GM23338 (cell line): ENCODE measurements around the gene GLG1. TPM values are rescaled to one million over a fixed set of nuclear protein-coding genes. Genes with fewer than 3 reads are reported as not detected.

Source experiments
- ATAC-seq: fragments of 200-7000 bp; cut with Tn5 transposase; 3 replicates; pipeline ENCODE4 v1.9.1; 2020
- DNase-seq: peaks from one replicate; pipeline ENCODE4 v3.0.0-alpha.2; 2015; ENCODE audit warnings: low spot score
- H2AFZ ChIP-seq: fragments of 200-600 bp; sonication (generic); 2 replicates; pipeline ENCODE4 v1.8.0; 2016; ENCODE audit warnings: antibody characterized with exemption, mild to moderate bottlenecking, moderate library complexity
- H3F3A ChIP-seq: fragments of 200-600 bp; sonication (generic); replicated peaks from 2 replicates; pipeline ENCODE4 v1.8.0; 2017; ENCODE audit warnings: antibody characterized with exemption, mixed run types, low read depth
- H3K27ac ChIP-seq: fragments of 200-600 bp; sonication (generic); 2 replicates; pipeline ENCODE4 v1.6.1; 2016; ENCODE audit warnings: low read depth
- H3K27me3 ChIP-seq: fragments of 200-600 bp; sonication (generic); 2 replicates; pipeline ENCODE4 v1.8.0; 2016; ENCODE audit warnings: mild to moderate bottlenecking, mixed run types, moderate library complexity; ENCODE audit not compliant: insufficient read depth
- H3K36me3 ChIP-seq: fragments of 200-600 bp; sonication (generic); 2 replicates; pipeline ENCODE4 v1.8.0; 2016; ENCODE audit warnings: mild to moderate bottlenecking; ENCODE audit not compliant: insufficient read depth
- H3K4me1 ChIP-seq: fragments of 200-600 bp; sonication (generic); 2 replicates; pipeline ENCODE4 v1.8.0; 2016; ENCODE audit warnings: mild to moderate bottlenecking, moderate library complexity; ENCODE audit not compliant: insufficient read depth
- H3K4me2 ChIP-seq: fragments of 200-600 bp; sonication (generic); 2 replicates; pipeline ENCODE4 v1.7.1; 2017; ENCODE audit warnings: mixed run types
- H3K4me3 ChIP-seq: fragments of 200-600 bp; sonication (generic); 2 replicates; pipeline ENCODE4 v1.6.1; 2016; ENCODE audit warnings: mixed run types
- H3K79me2 ChIP-seq: fragments of 200-600 bp; sonication (generic); replicated peaks from 2 replicates; pipeline ENCODE4 v1.8.0; 2017; ENCODE audit warnings: mild to moderate bottlenecking; ENCODE audit not compliant: insufficient read depth
- H3K9me2 ChIP-seq: fragments of 200-600 bp; sonication (generic); 2 replicates; pipeline ENCODE4 v1.8.0; 2017; ENCODE audit not compliant: insufficient read depth
- H4K20me1 ChIP-seq: fragments of 200-600 bp; sonication (generic); replicated peaks from 2 replicates; pipeline ENCODE4 v1.8.0; 2017; ENCODE audit warnings: mild to moderate bottlenecking; ENCODE audit not compliant: insufficient read depth
- H3K27ac Mint-ChIP-seq: 2 replicates; pipeline ENCODE4 v1.8.0; 2020; ENCODE audit warnings: inconsistent platforms, mild to moderate bottlenecking, moderate library complexity, mixed read lengths
- H3K27me3 Mint-ChIP-seq: 3 replicates; pipeline ENCODE4 v1.8.0; 2022; ENCODE audit warnings: low read depth, mild to moderate bottlenecking, moderate library complexity, mixed read lengths, inconsistent platforms; ENCODE audit not compliant: insufficient read depth, poor library complexity
- H3K36me3 Mint-ChIP-seq: 3 replicates; pipeline ENCODE4 v1.8.0; 2021; ENCODE audit warnings: low read depth, mild to moderate bottlenecking, inconsistent platforms, moderate library complexity, mixed read lengths
- H3K4me1 Mint-ChIP-seq: 3 replicates; pipeline ENCODE4 v1.8.0; 2020; ENCODE audit warnings: mild to moderate bottlenecking, inconsistent platforms, mixed read lengths
- H3K4me3 Mint-ChIP-seq: 3 replicates; pipeline ENCODE4 v1.8.0; 2021; ENCODE audit warnings: moderate library complexity, mild to moderate bottlenecking, inconsistent platforms, mixed read lengths
- H3K9me3 Mint-ChIP-seq: 3 replicates; pipeline ENCODE4 v1.8.0; 2020; ENCODE audit warnings: moderate library complexity, mild to moderate bottlenecking, inconsistent platforms, mixed read lengths
- EZH2phosphoT487 ChIP-seq: fragments of 200-600 bp; sonication (generic); IDR thresholded peaks from one replicate; pipeline ENCODE4 v1.8.1; 2018; ENCODE audit warnings: antibody characterized with exemption; ENCODE audit not compliant: unreplicated experiment
- JUNB ChIP-seq: IDR thresholded peaks from one replicate; pipeline ENCODE4 v1.6.1; 2016; ENCODE audit warnings: antibody characterized with exemption; ENCODE audit not compliant: unreplicated experiment
- POLR2AphosphoS5 ChIP-seq: IDR thresholded peaks from 2 replicates; pipeline ENCODE4 v1.6.1; 2016; ENCODE audit warnings: antibody characterized with exemption, low read depth
- polyA plus RNA-seq: library from polyadenylated mRNA; unstranded; fragments of >200 nt; fragmentation: Nextera tagmentation; extraction: Ambion mirVana; gene quantifications from 2 replicates; pipeline ENCODE4 v1.2.1, GENCODE V29; 2016
- total RNA-seq: library from RNA; depleted of rRNA; stranded (reverse); fragments of >200 nt; shearing (Covaris generic); gene quantifications from 2 replicates; pipeline ENCODE4 v1.2.3, GENCODE V29; 2014
- TF ChIP-seq, protein P1 (sequence below), 2 experiments: fragments of 200-600 bp in 1 of 2; sonication (generic) in 1 of 2; conservative IDR thresholded peaks; 2 replicates each; pipeline versions ENCODE4 v1.5.1 to v1.6.1; 2016 to 2017; ENCODE audit warnings: antibody characterized with exemption in 2 of 2, low read depth in 2 of 2, mild to moderate bottlenecking in 2 of 2, moderate library complexity in 1 of 2
- TF ChIP-seq, protein P2 (sequence below): fragments of 250-450 bp; sonication (Bioruptor Pico); IDR thresholded peaks from 2 replicates; pipeline ENCODE4 v1.5.0; 2020; ENCODE audit warnings: mild to moderate bottlenecking, moderate library complexity

The GLG1 gene
- total and polyA plus RNA-seq, 2 experiments from 2014 or later: 61.2 to 211 TPM

DNA sequence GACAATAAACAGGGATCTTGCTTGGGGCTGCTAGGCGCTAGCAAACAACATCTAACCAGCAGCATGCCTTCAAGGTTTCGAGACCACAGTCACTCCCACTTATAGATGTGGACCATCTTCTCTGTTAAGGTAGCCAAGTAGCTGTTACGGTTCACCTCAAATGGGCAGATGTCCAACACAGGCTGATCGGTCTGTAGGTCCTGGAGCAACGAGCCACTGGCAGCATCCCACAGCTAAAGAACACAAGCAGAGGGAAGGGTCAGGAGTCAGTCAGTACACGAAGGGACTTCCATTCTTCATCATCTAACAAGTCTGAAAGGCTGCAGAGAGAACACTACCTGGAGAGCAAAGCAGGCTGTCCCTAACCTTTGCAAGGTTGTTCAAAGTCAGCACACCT, 16.9 kb upstream of the GLG1 start:
- Histone ChIP-seq H3K79me2 (peaks cover 5% of the 10 kb centered on the region; the same call in 1 of the 2 replicates), H3K4me2 (no peak overlapping the region), H4K20me1 (peaks cover 50% of the 10 kb centered on the region), H3K36me3 (peaks cover 68% of the 10 kb centered on the region), H3F3A (peaks cover 14% of the 10 kb centered on the region), H3K27me3 (no peaks in the 10 kb centered on the region), H3K4me1 (peaks cover 10% of the 10 kb centered on the region), H3K9me2 (no peaks in the 10 kb centered on the region), H2AFZ (no peak overlapping the region), H3K27ac (no peak overlapping the region), H3K4me3 (no peak overlapping the region)
- no peak for ATAC-seq
- TF ChIP-seq EZH2phosphoT487 (peak; percentile 26), POLR2AphosphoS5 (no peak)
- H3K36me3 Mint-ChIP-seq: peaks cover 88% of the 10 kb centered on the region
- H3K4me3 Mint-ChIP-seq: no peak overlapping the region
- peaks cover 3% of the 10 kb centered on the region for H3K27me3 Mint-ChIP-seq
- no peak overlapping the region for H3K27ac Mint-ChIP-seq
- H3K4me1 Mint-ChIP-seq: peaks cover 16% of the 10 kb centered on the region; the same call in 2 of the 3 replicates
- DNase-seq: no peak
- H3K9me3 Mint-ChIP-seq: no peaks in the 10 kb centered on the region

DNA sequence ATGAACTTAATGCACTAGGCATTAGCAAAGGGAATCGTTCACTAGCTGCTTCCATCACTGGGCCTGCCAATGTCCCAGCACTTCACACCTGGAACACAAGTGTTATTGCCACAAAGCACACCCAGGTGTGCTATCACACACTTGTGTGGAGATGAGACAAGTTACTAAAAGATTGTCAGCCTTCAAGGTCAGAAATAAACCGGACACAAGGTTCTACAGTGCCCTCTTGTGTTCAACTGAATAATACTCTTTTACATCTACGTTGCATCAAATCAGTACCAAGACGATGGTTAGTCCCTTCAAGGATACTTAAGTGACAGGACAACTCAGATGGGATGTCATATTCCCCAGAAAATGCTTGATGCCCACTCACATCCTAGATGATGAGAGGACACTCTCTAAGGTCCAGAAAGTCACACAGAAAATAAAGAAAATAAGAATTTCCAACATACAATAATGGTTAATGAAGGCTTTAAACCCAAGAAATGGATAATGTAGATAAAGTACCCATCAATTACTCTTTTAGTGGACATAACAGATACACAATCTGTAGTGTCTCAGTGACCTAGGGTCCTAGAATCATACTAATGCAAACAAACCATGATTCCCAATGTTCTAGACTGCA, 16.4 kb upstream of the GLG1 start:
- DNase-seq: peak; percentile 71
- Histone ChIP-seq H3K79me2 (peaks cover 5% of the 10 kb centered on the region; the same call in 1 of the 2 replicates), H3K27me3 (no peaks in the 10 kb centered on the region), H3K4me2 (no peak overlapping the region), H3K36me3 (peaks cover 63% of the 10 kb centered on the region), H3K9me2 (no peaks in the 10 kb centered on the region), H4K20me1 (peaks cover 45% of the 10 kb centered on the region), H3K4me1 (peaks cover 10% of the 10 kb centered on the region), H3F3A (peaks cover 14% of the 10 kb centered on the region), H2AFZ (no peak overlapping the region), H3K4me3 (no peak overlapping the region), H3K27ac (no peak overlapping the region)
- ATAC-seq: peak; percentile 54
- H3K27me3 Mint-ChIP-seq: peaks cover 3% of the 10 kb centered on the region
- H3K27ac Mint-ChIP-seq: peak overlapping the region; percentile 57; the same call in 1 of the 2 replicates
- TF ChIP-seq JUNB: no peak
- TF ChIP-seq, protein P1, sequence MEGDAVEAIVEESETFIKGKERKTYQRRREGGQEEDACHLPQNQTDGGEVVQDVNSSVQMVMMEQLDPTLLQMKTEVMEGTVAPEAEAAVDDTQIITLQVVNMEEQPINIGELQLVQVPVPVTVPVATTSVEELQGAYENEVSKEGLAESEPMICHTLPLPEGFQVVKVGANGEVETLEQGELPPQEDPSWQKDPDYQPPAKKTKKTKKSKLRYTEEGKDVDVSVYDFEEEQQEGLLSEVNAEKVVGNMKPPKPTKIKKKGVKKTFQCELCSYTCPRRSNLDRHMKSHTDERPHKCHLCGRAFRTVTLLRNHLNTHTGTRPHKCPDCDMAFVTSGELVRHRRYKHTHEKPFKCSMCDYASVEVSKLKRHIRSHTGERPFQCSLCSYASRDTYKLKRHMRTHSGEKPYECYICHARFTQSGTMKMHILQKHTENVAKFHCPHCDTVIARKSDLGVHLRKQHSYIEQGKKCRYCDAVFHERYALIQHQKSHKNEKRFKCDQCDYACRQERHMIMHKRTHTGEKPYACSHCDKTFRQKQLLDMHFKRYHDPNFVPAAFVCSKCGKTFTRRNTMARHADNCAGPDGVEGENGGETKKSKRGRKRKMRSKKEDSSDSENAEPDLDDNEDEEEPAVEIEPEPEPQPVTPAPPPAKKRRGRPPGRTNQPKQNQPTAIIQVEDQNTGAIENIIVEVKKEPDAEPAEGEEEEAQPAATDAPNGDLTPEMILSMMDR (conservative IDR thresholded peaks at IDR 0.05; ENCODE audit: low read depth in 2 of 2): peak; percentile 72 to 73
- TF ChIP-seq, protein P2, sequence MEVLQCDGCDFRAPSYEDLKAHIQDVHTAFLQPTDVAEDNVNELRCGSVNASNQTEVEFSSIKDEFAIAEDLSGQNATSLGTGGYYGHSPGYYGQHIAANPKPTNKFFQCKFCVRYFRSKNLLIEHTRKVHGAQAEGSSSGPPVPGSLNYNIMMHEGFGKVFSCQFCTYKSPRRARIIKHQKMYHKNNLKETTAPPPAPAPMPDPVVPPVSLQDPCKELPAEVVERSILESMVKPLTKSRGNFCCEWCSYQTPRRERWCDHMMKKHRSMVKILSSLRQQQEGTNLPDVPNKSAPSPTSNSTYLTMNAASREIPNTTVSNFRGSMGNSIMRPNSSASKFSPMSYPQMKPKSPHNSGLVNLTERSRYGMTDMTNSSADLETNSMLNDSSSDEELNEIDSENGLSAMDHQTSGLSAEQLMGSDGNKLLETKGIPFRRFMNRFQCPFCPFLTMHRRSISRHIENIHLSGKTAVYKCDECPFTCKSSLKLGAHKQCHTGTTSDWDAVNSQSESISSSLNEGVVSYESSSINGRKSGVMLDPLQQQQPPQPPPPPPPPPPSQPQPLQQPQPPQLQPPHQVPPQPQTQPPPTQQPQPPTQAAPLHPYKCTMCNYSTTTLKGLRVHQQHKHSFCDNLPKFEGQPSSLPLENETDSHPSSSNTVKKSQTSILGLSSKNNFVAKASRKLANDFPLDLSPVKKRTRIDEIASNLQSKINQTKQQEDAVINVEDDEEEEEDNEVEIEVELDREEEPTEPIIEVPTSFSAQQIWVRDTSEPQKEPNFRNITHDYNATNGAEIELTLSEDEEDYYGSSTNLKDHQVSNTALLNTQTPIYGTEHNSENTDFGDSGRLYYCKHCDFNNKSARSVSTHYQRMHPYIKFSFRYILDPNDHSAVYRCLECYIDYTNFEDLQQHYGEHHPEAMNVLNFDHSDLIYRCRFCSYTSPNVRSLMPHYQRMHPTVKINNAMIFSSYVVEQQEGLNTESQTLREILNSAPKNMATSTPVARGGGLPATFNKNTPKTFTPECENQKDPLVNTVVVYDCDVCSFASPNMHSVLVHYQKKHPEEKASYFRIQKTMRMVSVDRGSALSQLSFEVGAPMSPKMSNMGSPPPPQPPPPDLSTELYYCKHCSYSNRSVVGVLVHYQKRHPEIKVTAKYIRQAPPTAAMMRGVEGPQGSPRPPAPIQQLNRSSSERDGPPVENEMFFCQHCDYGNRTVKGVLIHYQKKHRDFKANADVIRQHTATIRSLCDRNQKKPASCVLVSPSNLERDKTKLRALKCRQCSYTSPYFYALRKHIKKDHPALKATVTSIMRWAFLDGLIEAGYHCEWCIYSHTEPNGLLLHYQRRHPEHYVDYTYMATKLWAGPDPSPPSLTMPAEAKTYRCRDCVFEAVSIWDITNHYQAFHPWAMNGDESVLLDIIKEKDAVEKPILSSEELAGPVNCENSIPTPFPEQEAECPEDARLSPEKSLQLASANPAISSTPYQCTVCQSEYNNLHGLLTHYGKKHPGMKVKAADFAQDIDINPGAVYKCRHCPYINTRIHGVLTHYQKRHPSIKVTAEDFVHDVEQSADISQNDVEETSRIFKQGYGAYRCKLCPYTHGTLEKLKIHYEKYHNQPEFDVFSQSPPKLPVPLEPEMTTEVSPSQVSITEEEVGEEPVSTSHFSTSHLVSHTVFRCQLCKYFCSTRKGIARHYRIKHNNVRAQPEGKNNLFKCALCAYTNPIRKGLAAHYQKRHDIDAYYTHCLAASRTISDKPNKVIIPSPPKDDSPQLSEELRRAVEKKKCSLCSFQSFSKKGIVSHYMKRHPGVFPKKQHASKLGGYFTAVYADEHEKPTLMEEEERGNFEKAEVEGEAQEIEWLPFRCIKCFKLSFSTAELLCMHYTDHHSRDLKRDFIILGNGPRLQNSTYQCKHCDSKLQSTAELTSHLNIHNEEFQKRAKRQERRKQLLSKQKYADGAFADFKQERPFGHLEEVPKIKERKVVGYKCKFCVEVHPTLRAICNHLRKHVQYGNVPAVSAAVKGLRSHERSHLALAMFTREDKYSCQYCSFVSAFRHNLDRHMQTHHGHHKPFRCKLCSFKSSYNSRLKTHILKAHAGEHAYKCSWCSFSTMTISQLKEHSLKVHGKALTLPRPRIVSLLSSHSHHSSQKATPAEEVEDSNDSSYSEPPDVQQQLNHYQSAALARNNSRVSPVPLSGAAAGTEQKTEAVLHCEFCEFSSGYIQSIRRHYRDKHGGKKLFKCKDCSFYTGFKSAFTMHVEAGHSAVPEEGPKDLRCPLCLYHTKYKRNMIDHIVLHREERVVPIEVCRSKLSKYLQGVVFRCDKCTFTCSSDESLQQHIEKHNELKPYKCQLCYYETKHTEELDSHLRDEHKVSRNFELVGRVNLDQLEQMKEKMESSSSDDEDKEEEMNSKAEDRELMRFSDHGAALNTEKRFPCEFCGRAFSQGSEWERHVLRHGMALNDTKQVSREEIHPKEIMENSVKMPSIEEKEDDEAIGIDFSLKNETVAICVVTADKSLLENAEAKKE (CRISPR knock-in tag): no peak
- no peak for TF ChIP-seq POLR2AphosphoS5
- no peak for TF ChIP-seq EZH2phosphoT487
- peaks cover 16% of the 10 kb centered on the region; the same call in 2 of the 3 replicates for H3K4me1 Mint-ChIP-seq
- no peak overlapping the region for H3K4me3 Mint-ChIP-seq
- H3K36me3 Mint-ChIP-seq: peaks cover 82% of the 10 kb centered on the region
- H3K9me3 Mint-ChIP-seq: no peaks in the 10 kb centered on the region
